Fibroblast of lung (primary cell): ENCODE results near the gene ERBB2. TPM values are rescaled to one million over a fixed set of nuclear protein-coding genes. Genes with fewer than 3 reads are reported as not detected.

ENCODE experiments used
- DNase-seq, 2 donors: peaks; one replicate each; pipeline versions ENCODE4 v3.0.0 to v3.0.0-alpha.2; 2010; ENCODE audit warnings: low read depth in 2 of 2
- H2AFZ ChIP-seq: 2 replicates; pipeline ENCODE4 v1.5.1; 2012; ENCODE audit warnings: low read length, control low read depth, inconsistent platforms
- H3K27ac ChIP-seq: 2 replicates; pipeline ENCODE4 v1.5.1; 2011; ENCODE audit warnings: low read length, control low read depth; ENCODE audit not compliant: insufficient read depth
- H3K27me3 ChIP-seq: 2 replicates; pipeline ENCODE4 v1.5.1; 2011; ENCODE audit warnings: mild to moderate bottlenecking, low read length; ENCODE audit not compliant: control insufficient read depth, insufficient read depth
- H3K36me3 ChIP-seq: 2 replicates; pipeline ENCODE4 v1.5.1; 2011; ENCODE audit warnings: low read length; ENCODE audit not compliant: control insufficient read depth, insufficient read depth
- H3K4me1 ChIP-seq: 2 replicates; pipeline ENCODE4 v1.5.1; 2011; ENCODE audit warnings: low read length; ENCODE audit not compliant: control insufficient read depth, insufficient read depth; ENCODE audit errors: extremely low read depth
- H3K4me2 ChIP-seq: 2 replicates; pipeline ENCODE4 v1.5.1; 2011; ENCODE audit warnings: low read length, control low read depth; ENCODE audit not compliant: insufficient read depth; ENCODE audit errors: extremely low read depth
- H3K4me3 ChIP-seq, 4 experiments: fragments of 200-600 bp in 1 of 4; sonication (generic) in 1 of 4; replicated peaks in 1 of 4; 2 replicates each; pipeline ENCODE4 v1.5.1; 2011 to 2016; ENCODE audit warnings: low read length in 4 of 4, low read depth in 3 of 4, mild to moderate bottlenecking in 3 of 4, control low read depth in 2 of 4, inconsistent platforms in 1 of 4, mixed read lengths in 1 of 4; ENCODE audit not compliant: insufficient read depth in 1 of 4; ENCODE audit errors: control extremely low read depth in 1 of 4
- H3K79me2 ChIP-seq: 2 replicates; pipeline ENCODE4 v1.5.1; 2012; ENCODE audit warnings: mild to moderate bottlenecking, low read length, inconsistent platforms; ENCODE audit not compliant: control insufficient read depth, insufficient read depth
- H3K9ac ChIP-seq: 2 replicates; pipeline ENCODE4 v1.5.1; 2011; ENCODE audit warnings: mild to moderate bottlenecking, low read length, control low read depth; ENCODE audit not compliant: insufficient read depth
- H3K9me3 ChIP-seq: 2 replicates; pipeline ENCODE4 v1.5.1; 2012; ENCODE audit warnings: low read depth, low read length; ENCODE audit not compliant: control insufficient read depth, insufficient read depth
- H4K20me1 ChIP-seq: 2 replicates; pipeline ENCODE4 v1.5.1; 2011; ENCODE audit warnings: low read length; ENCODE audit not compliant: control insufficient read depth, insufficient read depth; ENCODE audit errors: extremely low read depth
- EZH2 ChIP-seq: IDR thresholded peaks from 2 replicates; pipeline ENCODE4 v1.5.1; 2012; ENCODE audit warnings: low read length, control low read depth, mild to moderate bottlenecking; ENCODE audit errors: missing control alignments
- polyA plus RNA-seq, 2 donors: library from polyadenylated mRNA; depleted of rRNA in 1 of 2; stranded (reverse) in 1 of 2; unstranded in 1 of 2; fragments of >200 nt; gene quantifications; 2 replicates each; pipeline ENCODE4 v1.2.1, GENCODE V29; 2011 to 2012; ENCODE audit warnings: missing spikeins in 1 of 2
- total RNA-seq: library from RNA; depleted of rRNA; stranded (reverse); fragments of >200 nt; gene quantifications from 2 replicates; pipeline ENCODE4 v1.2.1, GENCODE V29; 2014
- TF ChIP-seq, protein P1 (sequence below), 2 donors: IDR thresholded peaks in 1 of 2; conservative IDR thresholded peaks in 1 of 2; 1 replicate in 1 of 2; 2 replicates in 1 of 2; pipeline ENCODE4 v1.5.1; 2011 to 2012; ENCODE audit warnings: low read length in 2 of 2, control low read depth in 1 of 2, inconsistent platforms in 1 of 2, low read depth in 1 of 2, mild to moderate bottlenecking in 1 of 2

Gene ERBB2
- total and polyA plus RNA-seq, 2 donors (not counting 1 experiment from before 2014, with no cell fraction given), result 24.7 to 33.9 TPM

DNA sequence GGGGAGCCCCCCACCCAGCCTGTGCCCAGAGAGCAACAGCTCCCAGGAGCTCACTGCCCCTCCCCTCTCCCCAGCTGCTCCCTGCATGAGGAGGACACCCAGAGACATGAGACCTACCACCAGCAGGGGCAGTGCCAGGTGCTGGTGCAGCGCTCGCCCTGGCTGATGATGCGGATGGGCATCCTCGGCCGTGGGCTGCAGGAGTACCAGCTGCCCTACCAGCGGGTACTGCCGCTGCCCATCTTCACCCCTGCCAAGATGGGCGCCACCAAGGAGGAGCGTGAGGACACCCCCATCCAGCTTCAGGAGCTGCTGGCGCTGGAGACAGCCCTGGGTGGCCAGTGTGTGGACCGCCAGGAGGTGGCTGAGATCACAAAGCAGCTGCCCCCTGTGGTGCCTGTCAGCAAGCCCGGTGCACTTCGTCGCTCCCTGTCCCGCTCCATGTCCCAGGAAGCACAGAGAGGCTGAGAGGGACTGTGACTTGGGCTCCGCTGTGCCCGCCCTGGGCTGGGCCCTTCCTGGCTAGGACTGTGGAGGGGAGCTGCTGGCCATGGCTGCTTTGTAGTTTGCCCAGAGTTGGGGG, 34.1 kb upstream of the ERBB2 start:
- Histone ChIP-seq H3K27me3 (peaks cover 26% of the 10 kb centered on the region), H3K79me2 (no peaks in the 10 kb centered on the region), H3K4me2 (no peak overlapping the region), H4K20me1 (no peaks in the 10 kb centered on the region), H3K4me3 (no peak overlapping the region), H2AFZ (no peak overlapping the region), H3K4me1 (peaks cover 2% of the 10 kb centered on the region), H3K36me3 (peaks cover 8% of the 10 kb centered on the region), H3K27ac (no peak overlapping the region), H3K9me3 (no peaks in the 10 kb centered on the region), H3K9ac (no peak overlapping the region)
- no peak for DNase-seq
- TF ChIP-seq EZH2, result no peak
- TF ChIP-seq, protein P1, sequence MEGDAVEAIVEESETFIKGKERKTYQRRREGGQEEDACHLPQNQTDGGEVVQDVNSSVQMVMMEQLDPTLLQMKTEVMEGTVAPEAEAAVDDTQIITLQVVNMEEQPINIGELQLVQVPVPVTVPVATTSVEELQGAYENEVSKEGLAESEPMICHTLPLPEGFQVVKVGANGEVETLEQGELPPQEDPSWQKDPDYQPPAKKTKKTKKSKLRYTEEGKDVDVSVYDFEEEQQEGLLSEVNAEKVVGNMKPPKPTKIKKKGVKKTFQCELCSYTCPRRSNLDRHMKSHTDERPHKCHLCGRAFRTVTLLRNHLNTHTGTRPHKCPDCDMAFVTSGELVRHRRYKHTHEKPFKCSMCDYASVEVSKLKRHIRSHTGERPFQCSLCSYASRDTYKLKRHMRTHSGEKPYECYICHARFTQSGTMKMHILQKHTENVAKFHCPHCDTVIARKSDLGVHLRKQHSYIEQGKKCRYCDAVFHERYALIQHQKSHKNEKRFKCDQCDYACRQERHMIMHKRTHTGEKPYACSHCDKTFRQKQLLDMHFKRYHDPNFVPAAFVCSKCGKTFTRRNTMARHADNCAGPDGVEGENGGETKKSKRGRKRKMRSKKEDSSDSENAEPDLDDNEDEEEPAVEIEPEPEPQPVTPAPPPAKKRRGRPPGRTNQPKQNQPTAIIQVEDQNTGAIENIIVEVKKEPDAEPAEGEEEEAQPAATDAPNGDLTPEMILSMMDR (conservative IDR thresholded peaks at IDR 0.05 in 1 of 2, IDR thresholded peaks at IDR 0.05 in 1 of 2; ENCODE audit: low read depth in 1 of 2, low read length in 2 of 2), result no peak

DNA sequence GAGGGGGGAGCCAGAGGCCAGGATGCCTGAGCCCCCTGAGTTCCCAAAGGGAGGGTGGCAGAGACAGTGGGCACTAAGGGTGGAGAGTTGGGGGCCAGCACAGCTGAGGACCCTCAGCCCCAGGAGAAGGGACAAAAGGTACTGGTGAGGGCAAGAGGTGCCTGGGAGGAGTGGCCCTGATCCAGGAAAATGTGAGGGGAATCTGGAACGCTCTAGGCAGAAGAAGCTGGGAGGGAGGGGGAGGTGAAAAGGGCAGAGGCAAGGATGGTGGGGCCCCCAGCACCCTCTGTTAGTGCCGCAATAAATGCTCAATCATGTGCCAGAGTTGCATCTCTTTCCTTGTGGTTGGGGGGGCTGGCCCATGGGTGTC, 33.6 kb upstream of the ERBB2 start:
- Histone ChIP-seq H3K4me2 (no peak overlapping the region), H3K27ac (no peak overlapping the region), H3K79me2 (no peaks in the 10 kb centered on the region), H3K9me3 (no peaks in the 10 kb centered on the region), H2AFZ (no peak overlapping the region), H3K4me1 (peaks cover 2% of the 10 kb centered on the region), H3K36me3 (peaks cover 5% of the 10 kb centered on the region), H3K4me3 (no peak overlapping the region), H3K27me3 (peaks cover 31% of the 10 kb centered on the region), H4K20me1 (no peaks in the 10 kb centered on the region), H3K9ac (no peak overlapping the region)
- TF ChIP-seq EZH2, result no peak
- TF ChIP-seq, protein P1 (conservative IDR thresholded peaks at IDR 0.05 in 1 of 2, IDR thresholded peaks at IDR 0.05 in 1 of 2; ENCODE audit: low read depth in 1 of 2, low read length in 2 of 2), result no peak
- no peak for DNase-seq

DNA sequence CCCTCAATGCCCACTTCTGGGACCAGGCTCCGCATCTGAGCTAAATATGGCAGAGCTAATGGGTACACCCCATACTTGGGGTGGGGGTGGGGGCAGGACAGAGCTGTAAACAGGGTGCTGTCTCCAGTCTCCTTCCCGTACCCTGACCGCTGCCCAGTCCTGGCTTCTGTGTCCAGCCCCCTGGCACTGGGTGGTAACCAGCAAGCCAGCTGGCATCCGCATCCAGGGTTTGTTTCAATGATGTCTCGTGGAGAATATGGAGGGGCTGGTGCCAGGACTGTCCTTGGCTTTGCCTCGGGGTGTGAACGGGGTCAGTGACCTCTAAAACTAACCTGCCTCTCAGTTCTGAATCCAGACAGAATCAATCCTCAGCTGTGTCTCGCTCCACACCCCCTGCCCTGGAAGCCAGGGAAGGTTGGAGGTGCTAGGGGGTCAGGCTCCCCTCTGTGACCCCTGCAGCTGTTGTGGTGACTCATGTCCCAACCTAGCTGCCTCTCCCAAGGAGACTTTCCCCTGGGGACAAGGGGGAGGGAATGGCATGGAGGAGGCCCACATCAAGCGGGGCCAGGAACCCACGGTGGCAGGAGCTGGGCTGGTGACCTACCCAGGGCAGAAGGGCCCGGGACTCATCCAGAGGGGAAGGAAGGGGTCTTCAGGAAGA, 33.1 kb upstream of the ERBB2 start:
- no peaks in the 10 kb centered on the region for H4K20me1 ChIP-seq
- TF ChIP-seq, protein P1 (conservative IDR thresholded peaks at IDR 0.05 in 1 of 2, IDR thresholded peaks at IDR 0.05 in 1 of 2; ENCODE audit: low read depth in 1 of 2, low read length in 2 of 2), result no peak
- TF ChIP-seq EZH2, result no peak
- H3K9ac ChIP-seq, result no peak overlapping the region
- peaks cover 2% of the 10 kb centered on the region for H3K4me1 ChIP-seq
- H3K27ac ChIP-seq, result no peak overlapping the region
- no peak for DNase-seq
- no peak overlapping the region for H3K4me2 ChIP-seq
- H3K36me3 ChIP-seq, result peaks cover 3% of the 10 kb centered on the region
- H3K79me2 ChIP-seq, result no peaks in the 10 kb centered on the region
- H3K27me3 ChIP-seq, result peaks cover 36% of the 10 kb centered on the region
- no peak overlapping the region for H2AFZ ChIP-seq
- H3K4me3 ChIP-seq, result no peak overlapping the region
- H3K9me3 ChIP-seq, result no peaks in the 10 kb centered on the region
